ENCODE results near the gene TIGD3. TPM values are rescaled to one million over a fixed set of nuclear protein-coding genes. Genes with fewer than 3 reads are reported as not detected.

Gene TIGD3
- total RNA-seq, 1 experiment from 2014 or later, result 0.14 TPM

DNA sequence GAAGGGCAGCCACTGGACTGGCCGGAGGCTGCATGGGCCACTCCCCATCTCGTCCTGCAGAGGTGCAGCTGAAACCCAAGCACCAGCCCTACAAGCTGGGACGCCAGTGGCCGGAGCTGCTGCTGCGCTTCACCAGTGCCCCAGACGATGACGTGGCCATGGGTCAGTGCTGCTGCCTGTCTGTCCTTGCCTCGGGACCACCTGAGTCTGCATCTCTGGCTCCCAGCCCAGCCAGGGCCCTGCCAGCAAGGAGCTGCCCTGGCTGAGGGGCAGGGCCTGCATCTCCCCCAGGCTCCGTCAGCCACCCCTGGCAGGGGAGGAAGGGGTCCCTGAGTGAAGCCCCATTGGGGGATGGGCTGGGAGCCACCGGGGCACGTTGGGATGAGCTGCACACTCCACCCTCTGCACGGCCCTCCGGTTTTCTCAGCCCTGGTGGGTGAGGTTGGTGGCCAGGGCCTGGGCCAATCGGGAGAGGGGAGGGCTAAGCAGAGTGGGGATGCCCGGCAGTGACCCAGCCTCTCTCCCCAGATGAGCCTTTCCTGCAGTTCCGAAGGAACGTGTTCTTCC, 39.0 kb downstream of the TIGD3 start:
- intact Hi-C loops (cut with micrococcal nuclease), result no loop called here
- Mint-ChIP-seq H3K4me1 (ENCODE audit: insufficient read depth, unreplicated experiment) (peaks cover 16% of the 10 kb centered on the region), H3K27ac (ENCODE audit: low read depth, unreplicated experiment) (no peak overlapping the region), H3K36me3 (ENCODE audit: insufficient read depth, unreplicated experiment) (peaks cover 41% of the 10 kb centered on the region), H3K9me3 (ENCODE audit: unreplicated experiment) (no peaks in the 10 kb centered on the region), H3K27me3 (ENCODE audit: insufficient read depth, unreplicated experiment) (no peaks in the 10 kb centered on the region), H3K4me3 (ENCODE audit: unreplicated experiment) (no peak overlapping the region)
- TF ChIP-seq, protein P1, sequence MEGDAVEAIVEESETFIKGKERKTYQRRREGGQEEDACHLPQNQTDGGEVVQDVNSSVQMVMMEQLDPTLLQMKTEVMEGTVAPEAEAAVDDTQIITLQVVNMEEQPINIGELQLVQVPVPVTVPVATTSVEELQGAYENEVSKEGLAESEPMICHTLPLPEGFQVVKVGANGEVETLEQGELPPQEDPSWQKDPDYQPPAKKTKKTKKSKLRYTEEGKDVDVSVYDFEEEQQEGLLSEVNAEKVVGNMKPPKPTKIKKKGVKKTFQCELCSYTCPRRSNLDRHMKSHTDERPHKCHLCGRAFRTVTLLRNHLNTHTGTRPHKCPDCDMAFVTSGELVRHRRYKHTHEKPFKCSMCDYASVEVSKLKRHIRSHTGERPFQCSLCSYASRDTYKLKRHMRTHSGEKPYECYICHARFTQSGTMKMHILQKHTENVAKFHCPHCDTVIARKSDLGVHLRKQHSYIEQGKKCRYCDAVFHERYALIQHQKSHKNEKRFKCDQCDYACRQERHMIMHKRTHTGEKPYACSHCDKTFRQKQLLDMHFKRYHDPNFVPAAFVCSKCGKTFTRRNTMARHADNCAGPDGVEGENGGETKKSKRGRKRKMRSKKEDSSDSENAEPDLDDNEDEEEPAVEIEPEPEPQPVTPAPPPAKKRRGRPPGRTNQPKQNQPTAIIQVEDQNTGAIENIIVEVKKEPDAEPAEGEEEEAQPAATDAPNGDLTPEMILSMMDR (IDR thresholded peaks at IDR 0.05; ENCODE audit: unreplicated experiment), result no peak
- no peak for DNase-seq (ENCODE audit: unreplicated experiment)
- CTCF ChIA-PET, result no interaction called here
- POLR2A ChIA-PET, result interaction anchor here (0.7 to 1.6 kb wide), 5 partner anchors 10 to 114 kb away, joined by 3 to 7 read pairs (median 3); partner anchors contain the start of gene MALAT1
- no TSS peak for BruUV-seq (replicated peaks)

GRCh38 chr11:65394125-65394536, 39.6 kb downstream of the TIGD3 start:
- Mint-ChIP-seq H3K9me3 (ENCODE audit: unreplicated experiment) (no peaks in the 10 kb centered on the region), H3K36me3 (ENCODE audit: insufficient read depth, unreplicated experiment) (peaks cover 46% of the 10 kb centered on the region), H3K27ac (ENCODE audit: low read depth, unreplicated experiment) (no peak overlapping the region), H3K4me1 (ENCODE audit: insufficient read depth, unreplicated experiment) (peaks cover 11% of the 10 kb centered on the region), H3K4me3 (ENCODE audit: unreplicated experiment) (no peak overlapping the region), H3K27me3 (ENCODE audit: insufficient read depth, unreplicated experiment) (no peaks in the 10 kb centered on the region)
- ChIA-PET POLR2A (interaction anchor here (1.1 to 1.6 kb wide), 2 partner anchors 22 to 113 kb away, joined by 3 to 7 read pairs; no protein-coding TSS in a partner anchor), CTCF (no interaction called here)
- no TSS peak for BruUV-seq (replicated peaks)
- TF ChIP-seq, protein P1 (IDR thresholded peaks at IDR 0.05; ENCODE audit: unreplicated experiment), result no peak
- DNase-seq (ENCODE audit: unreplicated experiment), result no peak
- intact Hi-C loops (cut with micrococcal nuclease), result no loop called here

DNA sequence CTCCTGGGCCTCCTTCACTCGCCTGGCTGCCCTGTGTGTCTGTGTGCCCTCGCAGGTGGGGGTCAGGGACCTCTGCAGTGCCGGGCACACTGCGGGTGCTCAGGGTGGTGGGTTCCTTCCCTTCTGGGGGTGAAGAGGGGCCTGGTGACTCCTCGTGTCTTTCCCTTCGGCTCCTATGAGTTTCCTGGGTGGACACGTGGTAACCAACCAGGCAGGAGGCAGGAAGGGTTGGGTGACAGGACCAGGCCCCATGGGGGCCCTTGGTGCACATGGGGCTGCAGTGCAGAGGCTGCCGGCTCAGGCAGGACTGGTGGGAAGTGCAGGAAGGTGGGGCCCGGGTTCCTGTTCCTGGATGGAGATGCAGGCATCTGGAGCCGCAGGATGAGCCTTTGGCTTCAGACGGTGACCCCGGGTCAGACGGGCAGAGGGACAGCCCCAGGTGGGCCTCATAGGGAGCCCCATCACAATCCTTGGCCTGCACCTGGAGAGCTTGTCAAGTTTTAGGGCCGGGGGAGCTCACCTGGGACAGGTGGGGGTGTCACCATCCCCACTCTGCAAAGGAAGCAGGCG, 41.5 kb downstream of the TIGD3 start:
- ChIA-PET CTCF (interaction anchor here (0.7 kb wide), 1 partner anchor 995 kb away, joined by 3 read pairs; no protein-coding TSS in a partner anchor), POLR2A (interaction anchor here (0.5 kb wide), 2 partner anchors 114 to 219 kb away, joined by 3 to 4 read pairs; partner anchors contain the start of gene PCNX3)
- TF ChIP-seq, protein P1 (IDR thresholded peaks at IDR 0.05; ENCODE audit: unreplicated experiment), result no peak
- Mint-ChIP-seq H3K36me3 (ENCODE audit: insufficient read depth, unreplicated experiment) (peaks cover 54% of the 10 kb centered on the region), H3K27me3 (ENCODE audit: insufficient read depth, unreplicated experiment) (no peaks in the 10 kb centered on the region), H3K9me3 (ENCODE audit: unreplicated experiment) (no peaks in the 10 kb centered on the region), H3K27ac (ENCODE audit: low read depth, unreplicated experiment) (no peak overlapping the region), H3K4me1 (ENCODE audit: insufficient read depth, unreplicated experiment) (no peaks in the 10 kb centered on the region), H3K4me3 (ENCODE audit: unreplicated experiment) (no peak overlapping the region)
- intact Hi-C loops (cut with micrococcal nuclease), result no loop called here
- no peak for DNase-seq (ENCODE audit: unreplicated experiment)
- BruUV-seq (replicated peaks), result no TSS peak

DNA sequence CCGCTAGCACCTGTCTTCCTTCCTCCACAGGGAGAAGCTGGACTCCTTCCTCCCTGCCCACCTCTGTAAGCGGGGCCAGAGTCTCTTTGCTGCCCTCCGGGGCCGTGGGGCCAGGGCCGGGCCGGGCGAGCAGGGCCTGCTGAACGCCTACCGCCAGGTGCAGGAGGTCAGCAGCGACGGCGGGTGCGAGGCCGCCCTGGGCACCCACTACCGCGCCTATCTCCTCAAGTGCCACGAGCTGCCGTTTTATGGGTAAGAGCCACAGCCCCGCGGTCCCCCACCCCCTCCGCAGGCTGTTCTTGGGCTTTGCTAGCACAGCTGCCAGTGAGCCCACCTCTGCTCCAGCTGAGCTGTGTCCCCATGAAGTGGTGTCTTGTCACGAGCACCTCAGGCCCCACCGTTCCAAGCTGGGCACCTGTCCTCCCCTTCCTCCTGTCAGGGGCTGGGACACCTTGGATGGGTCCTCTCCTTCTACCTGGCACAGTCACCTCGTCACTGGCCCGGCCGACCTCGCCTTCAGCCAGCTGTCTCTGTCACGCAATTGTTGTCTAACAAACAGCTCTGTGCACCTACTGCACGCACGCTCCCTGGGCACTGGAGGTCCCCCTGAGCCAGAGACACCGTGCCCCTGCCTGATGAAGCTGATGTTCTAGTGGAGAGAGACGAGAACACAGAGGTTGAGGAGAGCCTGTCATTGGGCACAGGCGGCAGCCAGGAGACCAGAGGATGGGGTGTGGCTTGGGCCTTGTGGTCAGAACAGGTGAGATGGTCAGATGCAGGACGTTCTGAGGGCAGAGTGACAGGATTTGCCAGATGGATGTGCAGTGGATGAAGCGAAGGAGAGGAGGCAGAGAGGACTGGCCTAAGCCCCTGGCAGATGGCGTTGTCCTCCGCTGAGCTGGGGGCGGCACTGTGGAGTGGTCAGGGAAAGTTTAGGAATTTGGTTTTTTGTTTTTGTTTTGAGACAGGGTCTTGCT, 42.5 kb downstream of the TIGD3 start:
- H3K27me3 Mint-ChIP-seq (ENCODE audit: insufficient read depth, unreplicated experiment), result no peaks in the 10 kb centered on the region
- H3K4me3 Mint-ChIP-seq (ENCODE audit: unreplicated experiment), result no peak overlapping the region
- intact Hi-C loops (cut with micrococcal nuclease), result no loop called here
- BruUV-seq (replicated peaks), result no TSS peak
- ChIA-PET POLR2A (interaction anchor here (0.5 to 0.7 kb wide), 2 partner anchors 21 to 113 kb away, joined by 3 to 4 read pairs; no protein-coding TSS in a partner anchor), CTCF (interaction anchor here (0.6 to 1.5 kb wide), 5 partner anchors 9 to 996 kb away, joined by 3 to 6 read pairs (median 3); no protein-coding TSS in a partner anchor)
- no peaks in the 10 kb centered on the region for H3K9me3 Mint-ChIP-seq (ENCODE audit: unreplicated experiment)
- peaks cover 62% of the 10 kb centered on the region for H3K36me3 Mint-ChIP-seq (ENCODE audit: insufficient read depth, unreplicated experiment)
- no peak overlapping the region for H3K27ac Mint-ChIP-seq (ENCODE audit: low read depth, unreplicated experiment)
- TF ChIP-seq, protein P1 (IDR thresholded peaks at IDR 0.05; ENCODE audit: unreplicated experiment), result no peak
- no peak for DNase-seq (ENCODE audit: unreplicated experiment)
- no peaks in the 10 kb centered on the region for H3K4me1 Mint-ChIP-seq (ENCODE audit: insufficient read depth, unreplicated experiment)
